Measurements from ENCODE around the gene MYO1D. TPM values are rescaled to one million over a fixed set of nuclear protein-coding genes. Genes with fewer than 3 reads are reported as not detected.

MYO1D gene
- total and polyA plus RNA-seq, 2 of the 13 experiments (the other 11 are each of a cell fraction or from before 2014, with no cell fraction given), result 13.2 to 17.3 TPM

DNA sequence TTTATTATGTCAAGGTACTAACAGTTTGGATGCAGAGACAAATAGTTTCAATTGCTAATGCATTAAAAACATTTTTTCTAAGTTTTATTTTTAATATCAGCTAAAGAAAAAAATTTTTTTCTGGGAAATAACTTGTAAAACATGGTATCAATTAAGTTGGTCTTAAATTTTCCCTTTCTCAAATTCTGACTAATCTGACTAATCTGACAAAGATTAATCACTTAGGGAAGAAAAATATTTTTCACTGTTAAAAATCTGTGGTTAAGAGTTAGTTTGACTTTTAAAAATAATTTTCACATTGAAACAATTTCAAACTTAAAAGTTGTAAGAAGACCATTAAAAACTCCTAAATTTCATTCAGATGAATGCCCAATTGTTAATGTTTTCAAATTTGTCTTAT, 74.6 kb downstream of the MYO1D start (continued):
- TF ChIP-seq, protein P1, sequence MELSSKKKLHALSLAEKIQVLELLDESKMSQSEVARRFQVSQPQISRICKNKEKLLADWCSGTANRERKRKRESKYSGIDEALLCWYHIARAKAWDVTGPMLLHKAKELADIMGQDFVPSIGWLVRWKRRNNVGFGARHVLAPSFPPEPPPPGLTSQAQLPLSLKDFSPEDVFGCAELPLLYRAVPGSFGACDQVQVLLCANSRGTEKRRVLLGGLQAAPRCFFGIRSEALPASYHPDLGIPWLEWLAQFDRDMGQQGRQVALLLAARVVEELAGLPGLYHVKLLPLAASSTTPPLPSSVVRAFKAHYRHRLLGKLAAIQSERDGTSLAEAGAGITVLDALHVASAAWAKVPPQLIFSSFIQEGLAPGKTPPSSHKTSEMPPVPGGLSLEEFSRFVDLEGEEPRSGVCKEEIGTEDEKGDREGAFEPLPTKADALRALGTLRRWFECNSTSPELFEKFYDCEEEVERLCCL (CRISPR knock-in tag; IDR thresholded peaks at IDR 0.05; ENCODE audit: borderline replicate concordance), result no peak
- TF ChIP-seq ZNF747 (CRISPR knock-in tag; IDR thresholded peaks at IDR 0.05; ENCODE audit: borderline replicate concordance), result no peak
- no peak for TF ChIP-seq MEF2D (CRISPR knock-in tag; IDR thresholded peaks at IDR 0.05)
- TF ChIP-seq ATF7 (IDR thresholded peaks at IDR 0.05), result no peak
- no peak for TF ChIP-seq ATF7 (CRISPR knock-in tag; IDR thresholded peaks at IDR 0.05)
- no peak for TF ChIP-seq ZNF331 (CRISPR knock-in tag; IDR thresholded peaks at IDR 0.05)
- no peak for TF ChIP-seq POLR2AphosphoS5 (IDR thresholded peaks at IDR 0.05; ENCODE audit: low read depth, low read length)

DNA sequence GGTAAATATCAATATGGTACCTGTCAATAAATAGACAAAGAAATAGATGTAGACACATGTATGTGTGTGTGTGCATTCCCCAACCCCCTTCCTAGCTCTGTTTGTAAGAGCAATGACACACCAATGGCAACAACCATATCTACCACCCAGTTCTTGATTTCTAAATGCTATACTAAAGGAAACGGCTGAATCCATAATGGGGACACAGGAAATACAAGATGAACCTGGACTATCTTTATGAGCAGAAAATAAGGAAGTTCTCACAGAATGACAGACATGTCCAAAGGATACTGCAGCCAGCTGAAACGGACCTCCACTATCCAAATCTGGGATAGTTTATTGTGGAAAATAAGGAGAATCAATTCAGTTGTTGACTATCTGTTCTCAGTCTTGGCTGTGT, 75.3 kb downstream of the MYO1D start:
- ChIA-PET CTCF (ENCODE audit: low intra/inter-chr PET ratio, low total read pairs) (no interaction called here), POLR2A (no interaction called here)
- no peaks in the 10 kb centered on the region for H3K9me3 ChIP-seq (ENCODE audit: low read length)
- DNase-seq (ENCODE audit: low spot score), result no peak
- intact Hi-C loops (cut with micrococcal nuclease; ENCODE audit: unreplicated experiment) (no loop called here), in situ Hi-C loops (cut with HindIII; ENCODE audit: extremely low pct_ligation_motif_present, low pct_unique_long_range_greater_than_20kb) (no loop called here)
- no peaks in the 10 kb centered on the region for H3K79me2 ChIP-seq (ENCODE audit: insufficient read depth, low read length)
- H4K20me1 ChIP-seq (ENCODE audit: insufficient read depth, low read length), result no peaks in the 10 kb centered on the region
- 100% methylated on average over 2 of the region's 2 CpGs for WGBS (ENCODE audit: low lambda C conversion rate)
- H3K4me2 ChIP-seq (ENCODE audit: low read depth, low read length), result no peak overlapping the region
- no peak overlapping the region for H2AFZ ChIP-seq (ENCODE audit: low read length)
- no peak for ATAC-seq
- peaks cover 3% of the 10 kb centered on the region; the same call in 1 of the 2 replicates for H3K4me1 ChIP-seq (ENCODE audit: insufficient read depth, low read length)
- H3K27ac ChIP-seq (ENCODE audit: extremely low read length, insufficient read depth, low read length), result no peak overlapping the region
- H3K9ac ChIP-seq (ENCODE audit: insufficient read depth, low read depth, low read length), result no peak overlapping the region
- H3K4me3 ChIP-seq (replicated peaks in 1 of 3; ENCODE audit: insufficient read depth in 1 of 3, low read depth in 2 of 3, low read length in 3 of 3), result no peak overlapping the region
- TF ChIP-seq, protein P2, sequence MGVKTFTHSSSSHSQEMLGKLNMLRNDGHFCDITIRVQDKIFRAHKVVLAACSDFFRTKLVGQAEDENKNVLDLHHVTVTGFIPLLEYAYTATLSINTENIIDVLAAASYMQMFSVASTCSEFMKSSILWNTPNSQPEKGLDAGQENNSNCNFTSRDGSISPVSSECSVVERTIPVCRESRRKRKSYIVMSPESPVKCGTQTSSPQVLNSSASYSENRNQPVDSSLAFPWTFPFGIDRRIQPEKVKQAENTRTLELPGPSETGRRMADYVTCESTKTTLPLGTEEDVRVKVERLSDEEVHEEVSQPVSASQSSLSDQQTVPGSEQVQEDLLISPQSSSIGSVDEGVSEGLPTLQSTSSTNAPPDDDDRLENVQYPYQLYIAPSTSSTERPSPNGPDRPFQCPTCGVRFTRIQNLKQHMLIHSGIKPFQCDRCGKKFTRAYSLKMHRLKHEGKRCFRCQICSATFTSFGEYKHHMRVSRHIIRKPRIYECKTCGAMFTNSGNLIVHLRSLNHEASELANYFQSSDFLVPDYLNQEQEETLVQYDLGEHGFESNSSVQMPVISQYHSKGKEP (CRISPR knock-in tag; IDR thresholded peaks at IDR 0.05), result no peak
- no peak for TF ChIP-seq SAP130 (CRISPR knock-in tag; IDR thresholded peaks at IDR 0.05; ENCODE audit: low read depth)
- no peak for TF ChIP-seq ZNF431 (CRISPR knock-in tag; IDR thresholded peaks at IDR 0.05; ENCODE audit: borderline replicate concordance, low read depth)
- no peak for TF ChIP-seq ATM (IDR thresholded peaks at IDR 0.05; ENCODE audit: borderline replicate concordance)
- TF ChIP-seq, protein P3, sequence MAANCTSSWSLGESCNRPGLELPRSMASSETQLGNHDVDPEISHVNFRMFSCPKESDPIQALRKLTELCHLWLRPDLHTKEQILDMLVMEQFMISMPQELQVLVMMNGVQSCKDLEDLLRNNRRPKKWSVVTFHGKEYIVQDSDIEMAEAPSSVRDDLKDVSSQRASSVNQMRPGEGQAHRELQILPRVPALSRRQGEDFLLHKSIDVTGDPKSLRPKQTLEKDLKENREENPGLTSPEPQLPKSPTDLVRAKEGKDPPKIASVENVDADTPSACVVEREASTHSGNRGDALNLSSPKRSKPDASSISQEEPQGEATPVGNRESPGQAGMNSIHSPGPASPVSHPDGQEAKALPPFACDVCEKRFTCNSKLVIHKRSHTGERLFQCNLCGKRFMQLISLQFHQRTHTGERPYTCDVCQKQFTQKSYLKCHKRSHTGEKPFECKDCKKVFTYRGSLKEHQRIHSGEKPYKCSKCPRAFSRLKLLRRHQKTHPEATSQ (CRISPR knock-in tag; IDR thresholded peaks at IDR 0.05; ENCODE audit: borderline replicate concordance), result no peak
- TF ChIP-seq WIZ (CRISPR knock-in tag; IDR thresholded peaks at IDR 0.05), result no peak
- TF ChIP-seq ZBTB8A (CRISPR knock-in tag; IDR thresholded peaks at IDR 0.05; ENCODE audit: borderline replicate concordance, low read depth), result no peak
- TF ChIP-seq, protein P4, sequence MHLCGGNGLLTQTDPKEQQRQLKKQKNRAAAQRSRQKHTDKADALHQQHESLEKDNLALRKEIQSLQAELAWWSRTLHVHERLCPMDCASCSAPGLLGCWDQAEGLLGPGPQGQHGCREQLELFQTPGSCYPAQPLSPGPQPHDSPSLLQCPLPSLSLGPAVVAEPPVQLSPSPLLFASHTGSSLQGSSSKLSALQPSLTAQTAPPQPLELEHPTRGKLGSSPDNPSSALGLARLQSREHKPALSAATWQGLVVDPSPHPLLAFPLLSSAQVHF (CRISPR knock-in tag; IDR thresholded peaks at IDR 0.05), result no peak
- TF ChIP-seq, protein P5, sequence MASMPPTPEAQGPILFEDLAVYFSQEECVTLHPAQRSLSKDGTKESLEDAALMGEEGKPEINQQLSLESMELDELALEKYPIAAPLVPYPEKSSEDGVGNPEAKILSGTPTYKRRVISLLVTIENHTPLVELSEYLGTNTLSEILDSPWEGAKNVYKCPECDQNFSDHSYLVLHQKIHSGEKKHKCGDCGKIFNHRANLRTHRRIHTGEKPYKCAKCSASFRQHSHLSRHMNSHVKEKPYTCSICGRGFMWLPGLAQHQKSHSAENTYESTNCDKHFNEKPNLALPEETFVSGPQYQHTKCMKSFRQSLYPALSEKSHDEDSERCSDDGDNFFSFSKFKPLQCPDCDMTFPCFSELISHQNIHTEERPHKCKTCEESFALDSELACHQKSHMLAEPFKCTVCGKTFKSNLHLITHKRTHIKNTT (CRISPR knock-in tag; IDR thresholded peaks at IDR 0.05), result no peak
- no peak for TF ChIP-seq SUZ12 (IDR thresholded peaks at IDR 0.05; ENCODE audit: low read depth, low read length)
- TF ChIP-seq JUN (CRISPR knock-in tag; IDR thresholded peaks at IDR 0.05), result no peak
- no peak for TF ChIP-seq MAFG (CRISPR knock-in tag; IDR thresholded peaks at IDR 0.05)
- TF ChIP-seq ZNF225 (CRISPR knock-in tag; IDR thresholded peaks at IDR 0.05), result no peak
- no peaks in the 10 kb centered on the region for H3K27me3 ChIP-seq (ENCODE audit: control insufficient read depth in 1 of 2, insufficient read depth in 2 of 2, low read length in 2 of 2)
- FAIRE-seq, result no peak
- no TSS peak for BruUV-seq (replicated peaks)
- H3K36me3 ChIP-seq (replicated peaks in 1 of 2; ENCODE audit: control insufficient read depth in 1 of 2, insufficient read depth in 2 of 2, low read length in 2 of 2), result no peaks in the 10 kb centered on the region

Data from HepG2 (cell line).